Ishikawa (cell line): ENCODE results near the gene SLC46A2.

Source experiments
- CEBPB ChIP-seq: IDR thresholded peaks from 2 replicates; pipeline ENCODE4 v1.6.1; 2012
- CREB1 ChIP-seq: IDR thresholded peaks from 2 replicates; pipeline ENCODE4 v1.6.1; 2012; ENCODE audit warnings: low read depth
- EGR1 ChIP-seq: IDR thresholded peaks from 2 replicates; pipeline ENCODE4 v1.6.1; 2012
- EP300 ChIP-seq: IDR thresholded peaks from 2 replicates; pipeline ENCODE4 v1.6.1; 2012; ENCODE audit warnings: borderline replicate concordance
- FOXM1 ChIP-seq: IDR thresholded peaks from 2 replicates; pipeline ENCODE4 v1.6.1; 2012; ENCODE audit warnings: low read depth, borderline replicate concordance
- MAX ChIP-seq: IDR thresholded peaks from 2 replicates; pipeline ENCODE4 v1.6.1; 2012
- NFIC ChIP-seq: IDR thresholded peaks from 2 replicates; pipeline ENCODE4 v1.6.1; 2012
- RAD21 ChIP-seq: IDR thresholded peaks from 2 replicates; pipeline ENCODE4 v1.6.1; 2012; ENCODE audit warnings: low read depth
- TAF1 ChIP-seq: IDR thresholded peaks from 2 replicates; pipeline ENCODE4 v1.6.1; 2012; ENCODE audit warnings: low read depth, mild to moderate bottlenecking
- TCF12 ChIP-seq: IDR thresholded peaks from 2 replicates; pipeline ENCODE4 v1.6.1; 2012; ENCODE audit warnings: low read depth
- TEAD4 ChIP-seq: IDR thresholded peaks from 2 replicates; pipeline ENCODE4 v1.6.1; 2012
- USF1 ChIP-seq: IDR thresholded peaks from 2 replicates; pipeline ENCODE4 v1.6.1; 2012
- YY1 ChIP-seq: IDR thresholded peaks from 2 replicates; pipeline ENCODE4 v1.6.1; 2012; ENCODE audit warnings: low read depth
- ZBTB7A ChIP-seq: IDR thresholded peaks from 2 replicates; pipeline ENCODE4 v1.6.1; 2012; ENCODE audit warnings: low read depth
- TF ChIP-seq, protein P1 (sequence below): IDR thresholded peaks from 2 replicates; pipeline ENCODE4 v1.6.1; 2012; ENCODE audit warnings: low read depth, mild to moderate bottlenecking

SLC46A2 gene

GRCh38 chr9:112849363-112849922 lies 41.2 kb downstream of the SLC46A2 start:
- TF ChIP-seq, protein P1, sequence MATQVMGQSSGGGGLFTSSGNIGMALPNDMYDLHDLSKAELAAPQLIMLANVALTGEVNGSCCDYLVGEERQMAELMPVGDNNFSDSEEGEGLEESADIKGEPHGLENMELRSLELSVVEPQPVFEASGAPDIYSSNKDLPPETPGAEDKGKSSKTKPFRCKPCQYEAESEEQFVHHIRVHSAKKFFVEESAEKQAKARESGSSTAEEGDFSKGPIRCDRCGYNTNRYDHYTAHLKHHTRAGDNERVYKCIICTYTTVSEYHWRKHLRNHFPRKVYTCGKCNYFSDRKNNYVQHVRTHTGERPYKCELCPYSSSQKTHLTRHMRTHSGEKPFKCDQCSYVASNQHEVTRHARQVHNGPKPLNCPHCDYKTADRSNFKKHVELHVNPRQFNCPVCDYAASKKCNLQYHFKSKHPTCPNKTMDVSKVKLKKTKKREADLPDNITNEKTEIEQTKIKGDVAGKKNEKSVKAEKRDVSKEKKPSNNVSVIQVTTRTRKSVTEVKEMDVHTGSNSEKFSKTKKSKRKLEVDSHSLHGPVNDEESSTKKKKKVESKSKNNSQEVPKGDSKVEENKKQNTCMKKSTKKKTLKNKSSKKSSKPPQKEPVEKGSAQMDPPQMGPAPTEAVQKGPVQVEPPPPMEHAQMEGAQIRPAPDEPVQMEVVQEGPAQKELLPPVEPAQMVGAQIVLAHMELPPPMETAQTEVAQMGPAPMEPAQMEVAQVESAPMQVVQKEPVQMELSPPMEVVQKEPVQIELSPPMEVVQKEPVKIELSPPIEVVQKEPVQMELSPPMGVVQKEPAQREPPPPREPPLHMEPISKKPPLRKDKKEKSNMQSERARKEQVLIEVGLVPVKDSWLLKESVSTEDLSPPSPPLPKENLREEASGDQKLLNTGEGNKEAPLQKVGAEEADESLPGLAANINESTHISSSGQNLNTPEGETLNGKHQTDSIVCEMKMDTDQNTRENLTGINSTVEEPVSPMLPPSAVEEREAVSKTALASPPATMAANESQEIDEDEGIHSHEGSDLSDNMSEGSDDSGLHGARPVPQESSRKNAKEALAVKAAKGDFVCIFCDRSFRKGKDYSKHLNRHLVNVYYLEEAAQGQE: no peak
- no peak for TF ChIP-seq FOXM1
- TF ChIP-seq TAF1: no peak
- no peak for TF ChIP-seq NFIC
- no peak for TF ChIP-seq CREB1
- TF ChIP-seq CEBPB: no peak
- no peak for TF ChIP-seq YY1
- no peak for TF ChIP-seq EGR1
- no peak for TF ChIP-seq EP300
- no peak for TF ChIP-seq TCF12
- no peak for TF ChIP-seq USF1
- TF ChIP-seq ZBTB7A: no peak

- TF ChIP-seq TCF12: no peak
- TF ChIP-seq YY1: no peak
- no peak for TF ChIP-seq USF1
- TF ChIP-seq, protein P1: no peak
- no peak for TF ChIP-seq EP300
- TF ChIP-seq TAF1: no peak
- TF ChIP-seq ZBTB7A: no peak
- TF ChIP-seq EGR1: no peak
- TF ChIP-seq FOXM1: no peak
- no peak for TF ChIP-seq NFIC
- TF ChIP-seq CREB1: no peak
- TF ChIP-seq MAX: no peak
- no peak for TF ChIP-seq CEBPB
- TF ChIP-seq TEAD4: no peak
- no peak for TF ChIP-seq RAD21
Observed at GRCh38 chr9:112848316-112849151, 42.1 kb downstream of the SLC46A2 start.

- TF ChIP-seq YY1 (no peak), MAX (no peak), EP300 (no peak), ZBTB7A (no peak)
Observed at GRCh38 chr9:112846528-112847488, 43.9 kb downstream of the SLC46A2 start.

DNA sequence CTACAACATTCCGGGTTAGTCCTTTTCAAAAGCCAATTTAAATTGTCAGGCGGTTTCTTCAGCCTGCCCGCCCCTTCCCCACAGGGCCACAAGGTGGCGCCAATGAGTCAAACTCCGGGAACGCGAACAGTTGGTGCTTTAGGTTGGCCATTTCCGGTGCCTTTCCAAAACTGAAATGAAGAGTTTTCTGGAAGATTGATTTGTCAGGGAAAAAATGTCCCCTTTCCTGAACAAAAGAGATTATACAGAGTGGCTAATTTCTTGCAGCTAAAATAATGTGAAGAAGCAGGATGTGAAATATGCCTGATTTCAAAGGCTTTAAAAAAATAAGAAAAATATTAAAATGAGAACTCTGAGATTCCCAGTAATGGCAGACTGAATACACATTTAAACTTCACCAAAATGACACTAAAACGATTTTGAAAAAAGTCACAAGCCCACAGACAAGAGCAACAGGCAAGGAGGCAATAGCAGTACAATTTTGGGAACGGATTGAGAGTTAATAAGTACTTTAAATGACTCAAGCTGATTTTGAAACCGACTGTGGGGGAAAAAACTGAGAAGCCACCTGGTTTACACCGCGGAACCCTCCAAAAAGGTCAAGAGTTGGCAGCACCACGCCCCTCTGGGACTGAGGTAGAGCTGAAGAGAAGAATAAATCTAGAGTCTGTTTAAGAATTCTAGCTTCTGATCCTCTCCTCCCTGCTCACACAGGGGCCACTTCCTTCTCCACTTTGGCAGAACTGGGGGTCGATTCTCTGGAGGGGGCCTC lies 45.7 kb downstream of the SLC46A2 start:
- TF ChIP-seq YY1 (peak; percentile 16; the same call in 1 of the 2 replicates), MAX (no peak), RAD21 (peak; percentile 90), TEAD4 (no peak), TCF12 (0 out of 2 replicates have a peak, but pooled peaks have one; percentile 10), CREB1 (no peak), EP300 (0 out of 2 replicates have a peak, but pooled peaks have one; percentile 14)
- TF ChIP-seq, protein P1: no peak
